GM18519 (cell line): ENCODE data around the gene MLF2.
"Not testable (repeated sequence)": the region's sequence is repeated elsewhere in the genome, so short reads cannot be mapped to it uniquely, and the experiment has no call there.

ENCODE experiments used
- ATAC-seq: cut with Tn5 transposase; IDR thresholded peaks from one replicate; pipeline ENCODE4 v1.9.1; 2021; ENCODE audit warnings: mild to moderate bottlenecking, moderate library complexity; ENCODE audit not compliant: unreplicated experiment, low FRiP score

MLF2 gene

DNA sequence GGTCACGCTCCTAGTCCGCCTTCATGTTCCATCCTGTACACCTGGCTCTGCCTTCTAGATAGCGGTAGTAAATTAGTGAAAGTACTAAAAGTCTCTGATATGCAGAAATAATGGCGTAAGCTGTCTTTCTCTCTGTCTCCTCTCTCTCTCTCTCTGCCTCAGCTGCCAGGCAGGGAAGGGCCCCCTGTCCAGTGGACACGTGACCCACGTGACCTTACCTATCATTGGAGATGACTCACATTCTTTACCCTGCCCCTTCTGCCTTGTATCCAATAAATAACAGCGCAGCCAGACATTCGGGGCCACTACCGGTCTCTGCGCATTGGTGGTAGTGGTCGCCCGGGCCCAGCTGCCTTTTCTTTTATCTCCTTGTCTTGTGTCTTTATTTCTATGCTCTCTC is 10.9 kb downstream of the MLF2 start:
- not testable (repeated sequence) for ATAC-seq

DNA sequence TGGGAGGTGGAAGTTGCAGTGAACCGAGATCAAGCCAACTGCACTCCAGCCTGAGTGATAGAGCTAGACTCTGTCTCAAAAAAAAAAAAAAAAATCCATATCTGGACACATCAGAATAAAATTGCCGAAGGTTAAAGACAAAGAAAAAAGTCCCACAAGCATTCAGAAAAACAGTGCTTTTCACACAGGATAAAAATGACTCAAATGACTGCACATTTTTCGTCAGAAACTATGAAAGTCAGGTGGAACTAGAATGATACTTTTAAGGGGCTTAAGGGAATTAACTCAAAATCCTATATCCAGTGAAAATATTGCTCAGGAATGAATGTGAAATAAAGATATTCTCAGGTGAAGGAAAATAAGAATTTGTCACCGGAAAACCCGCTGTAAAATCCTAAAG is 16.2 kb downstream of the MLF2 start:
- ATAC-seq = no peak

DNA sequence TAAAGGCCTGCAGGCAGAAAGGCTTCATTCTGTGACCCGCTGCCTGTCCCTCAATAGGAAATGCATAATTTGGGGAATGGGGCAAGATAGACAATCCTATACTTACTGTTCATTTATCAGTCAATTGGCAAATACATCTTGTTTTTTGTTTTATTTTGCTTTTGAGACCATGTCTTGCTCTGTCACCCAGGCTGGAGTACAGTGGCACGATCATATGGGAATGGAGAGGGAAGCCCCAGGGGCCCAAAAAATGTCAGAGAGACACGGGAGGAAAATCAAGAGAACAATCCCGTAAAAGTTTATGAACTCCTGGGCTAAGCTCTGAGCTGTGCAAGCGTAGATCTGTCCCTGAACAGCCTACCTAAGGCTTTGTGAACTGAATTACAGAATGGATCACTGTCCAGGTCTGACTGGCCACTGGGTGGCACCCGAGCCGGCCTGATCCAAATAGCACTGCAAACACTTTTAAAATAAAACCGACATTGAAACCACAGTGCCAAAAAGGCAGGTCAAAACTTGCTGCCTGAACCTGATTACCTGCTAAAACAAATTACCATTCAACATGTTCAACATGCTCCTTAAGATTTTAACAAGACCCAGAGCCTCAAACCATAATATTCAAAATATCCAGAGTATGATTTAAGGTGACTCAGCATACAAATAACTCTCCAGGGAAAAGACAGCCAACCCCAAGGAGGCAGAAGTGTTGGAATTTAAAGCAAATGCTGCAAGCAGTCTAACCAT is 17.3 kb downstream of the MLF2 start:
- no peak for ATAC-seq

DNA sequence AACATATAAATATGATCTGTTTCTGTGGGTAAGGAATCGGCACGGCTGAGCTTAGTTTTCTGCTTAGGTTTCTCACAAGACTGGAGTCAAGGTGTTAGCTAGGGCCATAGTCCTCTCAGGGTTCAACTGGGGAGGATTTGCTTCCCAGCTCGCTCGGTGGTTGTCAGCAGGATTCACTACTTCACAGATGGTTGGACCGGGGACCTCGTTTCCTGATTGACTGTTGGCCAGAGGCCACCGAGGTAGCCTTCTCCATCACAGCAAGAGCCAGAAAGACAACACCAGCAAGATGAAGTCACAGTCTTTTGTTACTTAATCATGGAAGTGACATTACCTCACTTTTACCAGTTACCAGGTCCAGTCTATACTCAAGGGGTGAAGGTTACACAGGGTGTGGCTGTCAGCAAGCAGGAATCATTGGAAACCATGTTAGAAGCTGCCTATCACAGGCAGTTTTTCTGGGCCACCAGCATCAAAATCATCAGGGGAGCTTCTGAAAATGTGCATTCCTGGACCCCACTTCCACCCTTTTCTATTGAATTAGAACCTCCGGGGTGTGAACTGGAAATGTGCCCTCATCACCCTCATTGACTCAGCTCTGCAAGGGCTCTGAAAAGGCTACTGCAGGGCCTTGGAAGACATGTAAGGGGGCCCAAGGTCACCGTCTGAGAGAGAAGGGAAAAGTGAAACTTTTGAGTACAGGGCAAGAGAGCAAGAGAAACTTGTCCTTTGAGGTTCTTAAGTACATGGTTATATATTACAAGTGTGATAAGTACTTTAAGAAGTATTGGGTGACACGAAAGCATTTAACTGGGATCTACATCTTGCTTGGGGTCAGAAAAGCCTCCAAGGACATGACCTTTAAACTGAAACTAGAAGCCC is 18.2 kb downstream of the MLF2 start:
- ATAC-seq = no peak

DNA sequence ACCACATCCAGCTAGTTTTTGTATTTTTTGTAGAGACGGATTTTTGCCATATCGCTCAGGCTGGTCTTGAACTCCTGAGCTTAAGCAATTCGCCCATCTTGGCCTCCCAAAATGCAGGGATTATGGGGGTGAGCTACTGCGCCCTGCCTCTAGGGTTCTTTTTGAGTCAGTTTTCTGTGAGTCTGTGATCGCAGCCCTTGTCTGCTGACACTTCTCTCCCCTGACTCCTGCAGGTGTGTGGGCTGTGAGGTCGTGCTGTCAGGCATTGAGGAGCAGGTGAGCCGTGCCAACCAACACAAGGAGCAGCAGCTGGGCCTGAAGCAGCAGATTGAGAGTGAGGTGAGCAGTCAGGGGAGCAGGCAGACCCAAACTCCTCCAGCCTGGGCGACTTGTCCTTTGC is 22.8 kb downstream of the MLF2 start:
- ATAC-seq = no peak

DNA sequence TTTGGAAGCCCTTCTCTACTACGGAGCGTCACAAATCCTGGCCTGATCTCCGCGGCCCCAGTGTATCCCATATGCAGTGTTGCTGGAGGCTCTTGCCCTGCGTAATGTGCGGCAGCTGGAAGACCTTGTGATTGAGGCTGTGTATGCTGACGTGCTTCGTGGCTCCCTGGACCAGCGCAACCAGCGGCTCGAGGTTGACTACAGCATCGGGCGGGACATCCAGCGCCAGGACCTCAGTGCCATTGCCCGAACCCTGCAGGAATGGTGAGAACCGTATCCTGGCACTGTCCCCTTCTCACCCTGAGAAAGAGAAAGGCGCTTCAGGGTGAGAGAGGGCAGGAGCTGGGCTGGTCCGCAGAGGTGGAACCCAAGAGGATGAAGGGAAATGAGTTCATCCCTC is 23.8 kb downstream of the MLF2 start:
- ATAC-seq = no peak

DNA sequence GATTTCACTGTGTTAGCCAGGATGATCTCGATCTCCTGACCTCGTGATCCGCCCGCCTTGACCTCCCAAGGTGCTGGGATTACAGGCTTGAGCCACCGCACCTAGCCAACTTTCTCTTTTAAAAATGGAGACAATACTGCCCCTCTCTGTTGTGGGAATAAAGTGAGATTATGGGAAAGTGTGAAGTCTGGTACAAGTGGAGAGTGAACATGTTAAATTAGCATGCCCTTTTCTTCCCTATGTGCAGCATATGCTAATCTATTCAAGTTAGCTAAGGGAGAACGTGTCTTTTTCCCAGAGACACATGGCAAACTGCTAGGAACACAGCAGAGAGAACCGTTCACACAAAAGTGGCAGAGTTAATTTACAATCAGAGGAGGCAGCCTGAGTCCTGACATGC is 27.6 kb downstream of the MLF2 start:
- ATAC-seq = no peak

DNA sequence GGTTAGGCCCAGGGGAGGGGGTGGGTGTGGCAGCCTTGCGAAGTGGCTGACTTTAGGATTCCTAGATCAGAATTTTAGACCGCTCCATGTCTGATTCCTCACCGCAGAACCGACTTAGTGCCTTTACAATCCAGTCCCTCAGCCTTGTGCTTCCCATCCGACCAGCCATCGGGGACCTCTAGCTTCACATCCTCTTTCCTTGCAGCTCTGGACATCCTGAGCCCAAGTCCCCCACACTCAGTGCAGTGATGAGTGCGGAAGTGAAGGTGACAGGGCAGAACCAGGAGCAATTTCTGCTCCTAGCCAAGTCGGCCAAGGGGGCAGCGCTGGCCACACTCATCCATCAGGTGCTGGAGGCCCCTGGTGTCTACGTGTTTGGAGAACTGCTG is 28.5 kb downstream of the MLF2 start:
- ATAC-seq = no peak

DNA sequence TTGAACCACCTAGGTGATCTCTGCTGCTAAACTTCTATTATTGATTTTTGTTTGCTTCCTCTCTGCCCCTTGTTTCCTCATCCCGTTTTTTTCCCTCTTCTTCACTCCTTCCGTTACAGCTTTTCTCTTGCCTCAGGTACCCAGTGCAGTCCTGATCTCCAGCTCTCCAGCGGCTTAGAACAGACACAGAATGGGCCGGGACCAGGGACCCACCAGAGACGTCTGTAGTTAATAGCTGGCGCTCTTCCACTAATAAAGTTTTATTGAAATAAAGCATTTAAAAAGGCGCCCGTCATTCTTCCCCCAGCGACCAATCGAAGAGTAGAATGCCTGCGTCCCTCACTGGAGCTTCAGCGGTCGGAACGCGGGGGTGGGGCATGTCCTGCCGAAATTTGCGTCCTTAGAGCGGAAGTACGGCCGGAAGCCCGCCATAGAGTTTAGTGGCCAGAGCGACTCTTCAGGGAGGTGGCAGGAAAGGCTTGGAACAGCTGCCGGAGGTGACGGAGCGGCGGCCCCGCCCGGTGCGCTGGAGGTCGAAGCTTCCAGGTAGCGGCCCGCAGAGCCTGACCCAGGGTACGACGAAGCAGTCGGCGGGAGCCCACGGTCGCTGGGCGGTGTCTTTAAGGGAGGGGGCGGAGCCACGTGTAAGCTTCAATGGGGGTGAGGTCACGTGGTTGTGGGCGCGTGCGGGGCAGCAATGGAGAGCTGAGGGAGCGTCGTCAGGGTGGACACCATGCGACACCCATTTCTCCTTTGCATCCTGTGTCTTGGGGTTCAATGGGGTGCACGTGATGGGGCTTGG is 29.1 kb downstream of the MLF2 start, which contains the start of gene COPS7A:
Gene COPS7A (plus strand): TSS at position 440 of the 802 bp plus-strand sequence. CDS start 611 bp downstream, outside the sequence.
- ATAC-seq = peak; percentile 91

DNA sequence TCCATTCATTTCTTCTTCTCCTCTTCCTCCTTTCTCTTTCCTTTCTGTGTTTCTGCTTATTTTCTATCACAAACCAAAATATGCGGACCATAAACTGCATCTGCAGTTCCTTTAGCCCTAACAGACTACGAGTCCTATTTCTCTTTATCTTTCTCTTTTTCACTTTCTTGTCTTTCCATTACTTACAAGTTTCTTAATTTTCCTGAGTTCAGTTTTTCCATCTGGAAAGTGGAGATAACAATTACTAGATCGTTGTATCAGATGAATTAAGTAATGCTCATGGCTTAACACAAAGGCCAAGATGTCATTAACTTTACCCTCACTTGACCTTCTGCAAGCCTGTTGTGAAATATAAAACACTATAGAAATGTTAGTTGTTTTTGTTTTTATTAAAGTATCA is 30.1 kb downstream of the MLF2 start:
- no peak for ATAC-seq

DNA sequence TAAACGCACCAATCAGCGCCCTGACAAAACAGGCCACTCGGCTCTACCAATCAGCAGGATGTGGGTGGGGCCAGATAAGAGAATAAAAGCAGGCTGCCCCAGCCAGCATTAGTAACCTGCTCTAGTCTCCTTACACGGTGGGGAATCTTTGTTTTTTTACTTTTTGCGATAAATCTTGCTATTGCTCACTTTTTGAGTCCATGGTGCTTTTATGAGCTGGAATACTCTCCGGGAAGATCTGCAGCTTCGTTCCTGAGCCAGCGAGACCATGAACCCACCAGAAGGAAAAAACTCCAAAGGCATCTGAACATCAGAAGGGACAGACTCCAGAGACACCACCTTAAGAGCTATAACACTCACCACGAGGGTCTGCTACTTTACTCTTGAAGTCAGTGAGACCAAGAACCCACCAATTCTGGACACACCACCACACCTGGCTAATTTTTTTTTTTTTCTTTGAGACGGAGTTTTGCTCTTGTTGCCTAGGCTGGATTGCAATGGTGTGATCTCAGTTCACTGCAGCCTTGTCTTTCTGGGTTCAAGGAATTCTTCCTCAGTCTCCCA is 36.0 kb downstream of the MLF2 start:
- no peak for ATAC-seq

DNA sequence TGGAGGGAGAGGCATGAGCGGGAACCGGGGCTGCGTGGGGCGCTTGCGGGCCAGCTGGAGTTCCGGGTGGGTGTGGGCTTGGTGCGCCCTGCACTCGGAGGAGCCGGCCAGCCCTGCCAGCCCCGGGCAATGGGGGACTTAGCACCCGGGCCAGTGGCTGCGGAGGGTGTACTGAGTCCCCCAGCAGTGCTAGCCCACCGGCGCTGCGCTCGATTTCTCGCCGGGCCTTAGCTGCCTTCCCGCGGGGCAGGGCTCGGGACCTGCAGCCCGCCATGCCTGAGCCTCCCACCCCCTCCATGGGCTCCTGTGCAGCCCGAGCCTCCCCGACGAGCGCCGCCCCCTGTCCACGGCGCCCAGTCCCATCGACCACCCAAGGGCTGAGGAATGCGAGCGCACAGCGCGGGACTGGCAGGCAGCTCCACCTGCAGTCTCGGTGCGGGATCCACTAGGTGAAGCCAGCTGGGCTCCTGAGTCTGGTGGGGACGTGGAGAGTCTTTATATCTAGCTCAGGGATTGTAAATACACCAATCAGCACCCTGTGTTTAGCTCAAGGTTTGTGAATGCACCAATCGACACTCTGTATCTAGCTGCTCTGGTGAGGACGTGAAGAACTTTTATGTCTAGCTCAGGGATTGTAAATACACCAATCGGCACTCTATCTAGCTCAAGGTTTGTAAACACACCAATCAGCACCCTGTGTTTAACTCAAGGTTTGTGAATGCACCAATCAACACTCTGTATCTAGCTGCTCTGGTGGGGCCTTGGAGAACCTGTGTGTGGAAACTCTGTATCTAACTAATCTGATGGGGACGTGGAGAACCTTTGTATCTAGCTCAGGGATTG is 36.7 kb downstream of the MLF2 start:
- ATAC-seq = not testable (repeated sequence)

DNA sequence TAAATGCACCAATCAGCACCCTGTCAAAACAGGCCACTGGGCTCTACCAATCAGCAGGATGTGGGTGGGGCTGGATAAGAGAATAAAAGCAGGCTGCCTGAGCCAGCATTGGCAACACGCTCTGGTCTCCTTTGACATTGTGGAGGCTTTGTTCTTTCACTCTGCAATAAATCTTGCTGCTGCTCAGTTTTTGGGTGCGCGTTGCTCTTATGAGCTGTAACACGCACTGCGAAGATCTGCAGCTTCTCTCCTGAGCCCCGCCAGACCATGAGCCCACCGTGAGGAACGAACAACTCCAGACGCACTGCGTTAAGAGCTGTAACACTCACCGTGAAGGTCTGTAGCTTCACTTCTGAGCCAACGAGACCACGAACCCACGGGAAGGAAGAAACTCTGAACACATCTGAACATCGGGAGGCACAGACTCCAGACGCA is 44.0 kb downstream of the MLF2 start:
- ATAC-seq = no peak

DNA sequence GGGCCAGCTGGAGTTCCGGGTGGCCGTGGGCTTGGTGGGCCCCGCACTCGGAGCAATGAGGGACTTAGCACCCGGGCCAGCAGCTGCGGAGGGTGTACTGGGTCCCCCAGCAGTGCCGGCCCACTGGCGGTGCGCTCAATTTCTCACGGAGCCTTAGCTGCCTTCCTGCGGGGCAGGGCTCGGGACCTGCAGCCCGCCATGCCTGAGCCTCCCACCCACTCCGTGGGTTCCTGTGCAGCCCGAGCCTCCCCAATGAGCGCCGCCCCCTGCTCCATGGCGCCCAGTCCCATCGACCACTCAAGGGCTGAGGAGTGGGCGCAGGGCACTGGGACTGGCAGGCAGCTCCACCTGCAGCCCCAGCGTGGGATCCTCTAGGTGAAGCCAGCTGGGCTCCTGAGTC is 44.6 kb downstream of the MLF2 start:
- ATAC-seq = not testable (repeated sequence)

DNA sequence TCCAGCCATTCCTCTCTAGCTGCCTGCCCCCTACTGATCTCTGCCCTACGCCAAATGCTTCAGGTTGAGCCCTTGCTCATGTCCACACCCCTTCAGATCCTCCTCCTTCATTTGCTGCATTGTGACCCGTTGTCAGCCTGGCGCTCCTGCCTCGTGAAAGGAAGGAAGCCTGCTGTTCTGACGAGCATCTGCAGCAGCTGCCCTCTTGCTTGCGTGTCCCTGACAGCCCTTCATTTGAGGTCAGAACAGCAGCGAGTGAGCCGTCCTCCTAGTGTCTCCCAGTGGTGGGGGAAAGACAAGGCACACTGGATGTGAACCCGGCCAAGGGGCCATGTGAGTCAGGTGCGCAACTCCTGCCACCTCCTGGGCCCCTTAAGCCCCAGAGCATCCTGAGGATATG is 49.3 kb downstream of the MLF2 start:
- no peak for ATAC-seq

DNA sequence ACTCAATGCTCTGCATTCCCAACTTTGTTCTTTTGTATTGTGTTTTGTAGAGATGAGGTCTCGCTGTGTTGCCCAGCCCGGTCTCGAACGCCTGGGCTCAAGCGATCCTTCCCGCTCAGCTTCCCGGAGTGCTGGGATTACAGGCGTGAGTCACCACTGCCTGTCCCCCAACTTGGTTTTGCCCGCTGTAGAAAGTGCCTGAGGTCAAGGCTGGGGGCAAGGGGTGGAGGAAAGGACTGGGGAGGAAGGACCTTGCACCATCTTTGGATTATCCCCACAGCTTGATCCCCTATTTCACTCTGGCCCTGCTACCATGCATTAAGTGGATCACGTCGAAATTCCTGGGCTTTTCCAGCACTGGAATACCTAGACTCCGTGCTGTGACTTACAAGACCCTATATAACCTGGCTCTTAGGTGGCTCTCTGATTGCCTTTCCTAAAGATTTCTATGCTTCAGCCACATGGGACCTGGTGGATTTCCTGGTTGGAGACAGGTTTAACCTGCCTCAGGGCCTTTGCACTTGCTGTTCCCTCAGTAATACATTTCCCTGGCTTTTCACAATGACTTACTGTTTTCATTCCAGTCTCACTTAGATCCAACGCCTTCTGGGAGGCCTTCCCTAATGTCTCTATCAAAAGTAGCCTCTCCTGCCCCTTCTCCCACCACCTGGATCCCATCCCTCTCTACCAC is 51.7 kb downstream of the MLF2 start:
- no peak for ATAC-seq

DNA sequence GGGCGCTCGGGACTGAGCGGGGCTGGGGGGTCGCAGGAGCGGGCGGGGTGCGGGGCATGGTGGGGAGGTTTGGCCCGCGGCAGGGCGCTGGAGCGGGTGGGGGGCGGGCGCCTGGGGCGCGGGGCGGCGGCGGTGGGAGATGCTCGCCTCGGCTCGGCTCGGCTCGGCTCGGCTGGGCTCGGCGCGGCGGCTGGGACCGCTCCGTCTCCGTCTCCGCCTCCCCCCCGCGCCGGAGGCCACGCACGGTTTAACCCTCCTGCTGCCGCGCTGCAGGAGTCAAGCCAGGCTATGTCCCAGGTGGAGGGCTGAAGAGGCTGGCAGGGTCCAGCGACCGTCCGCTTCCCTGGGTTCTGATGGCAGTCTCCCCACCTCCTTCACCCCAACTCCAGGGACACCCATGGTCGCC is 52.3 kb downstream of the MLF2 start, which contains the start of gene PIANP:
Gene PIANP (minus strand): TSS at position 170 of the 406 bp plus-strand sequence. CDS start 2,754 bp downstream, outside the sequence.
- no peak for ATAC-seq

DNA sequence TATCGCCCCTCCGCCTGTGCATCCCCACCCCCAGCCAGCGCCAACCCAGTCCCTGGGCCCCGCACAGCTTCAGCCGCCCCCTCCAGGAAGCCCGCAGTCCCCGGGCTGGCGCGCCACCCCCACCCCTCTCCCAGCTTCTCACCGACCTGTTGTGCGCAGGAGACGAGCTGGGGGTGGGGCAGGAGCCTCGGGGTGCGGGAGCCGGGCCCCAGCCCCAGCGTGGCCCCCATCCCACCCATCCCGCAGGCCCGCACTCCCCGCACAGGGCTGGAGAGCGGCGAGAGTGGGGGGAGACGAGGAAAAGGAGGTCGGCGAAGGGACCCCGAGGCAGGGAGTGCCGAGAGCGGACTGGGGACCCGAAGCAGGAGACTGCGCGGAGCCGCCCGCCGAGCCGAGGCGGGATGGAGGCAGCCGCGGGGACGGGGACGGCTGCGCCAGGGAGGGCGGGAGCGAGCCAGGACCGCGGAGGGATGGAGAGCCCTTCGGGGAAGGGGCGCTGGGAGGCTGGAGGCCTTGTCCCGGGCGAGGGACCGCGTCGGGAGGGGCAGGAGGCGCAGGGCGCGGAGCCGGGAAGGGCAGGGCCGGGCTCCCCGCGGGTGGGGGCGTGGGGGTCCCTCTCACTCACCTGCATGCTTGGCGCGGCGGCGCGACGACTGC is 52.8 kb downstream of the MLF2 start:
- ATAC-seq = no peak
